HCT116 (cell line): ENCODE measurements around the gene TMEM219. TPM values are rescaled to one million over a fixed set of nuclear protein-coding genes. Genes with fewer than 3 reads are reported as not detected.

Experiments
- ATAC-seq: fragments of 200-7000 bp; cut with Tn5 transposase; 2 replicates; pipeline ENCODE4 v1.9.1; 2020; ENCODE audit warnings: mild to moderate bottlenecking, moderate library complexity
- BruUV-seq: library from RNA; stranded (reverse); fragments of 400-500 nt; replicated peaks from 2 replicates; lab custom pipeline; 2021; lab: Mats Ljungman, UMichigan
- CTCF ChIA-PET: fragments of 300-600 bp; sonication (Branson Sonifier 250); formaldehyde crosslinking; loops from one replicate; lab custom pipeline; 2021; ENCODE audit warnings: antibody characterized with exemption; lab: Charles Lee
- POLR2A ChIA-PET: fragments of 300-600, 350-600 bp; sonication (Branson Sonifier 250); formaldehyde crosslinking; loops from one replicate; lab custom pipeline; 2021; ENCODE audit warnings: antibody characterized with exemption; lab: Charles Lee
- RAD21 ChIA-PET, 2 experiments: fragments of 300-600 bp; sonication (Branson Sonifier 250); formaldehyde crosslinking; loops; one replicate each; lab custom pipeline; 2023; ENCODE audit warnings: low total read pairs in 2 of 2; ENCODE audit not compliant: uncharacterized antibody in 2 of 2, unreplicated experiment in 2 of 2, low non-redundant PET in 1 of 2; lab: Charles Lee
- DNase-seq: peaks from one replicate; pipeline ENCODE4 v3.0.0-alpha.2; 2010; ENCODE audit warnings: low read depth, low spot score
- H2AFZ ChIP-seq: fragments of 200-600 bp; shearing (Covaris generic), sonication (generic); 2 replicates; pipeline ENCODE4 v1.6.1; 2017; ENCODE audit warnings: low read depth, mixed run types, mixed read lengths, antibody characterized with exemption, low read length; ENCODE audit not compliant: poor library complexity, severe bottlenecking
- H3K27ac ChIP-seq: 2 replicates; pipeline ENCODE4 v1.5.1; 2012; ENCODE audit warnings: low read depth, low read length
- H3K27me3 ChIP-seq: fragments of 200-600 bp; sonication (generic); 2 replicates; pipeline ENCODE4 v1.6.1; 2016; ENCODE audit warnings: mixed run types, low read length, mixed read lengths; ENCODE audit not compliant: insufficient read depth
- H3K36me3 ChIP-seq, 2 experiments: fragments of 200-500 bp in 1 of 2; fragments of 200-600 bp in 1 of 2; sonication (Bioruptor generic) in 1 of 2; sonication (generic) in 1 of 2; 2 replicates each; pipeline versions ENCODE4 v1.5.1 to v1.6.1; 2014 to 2016; ENCODE audit warnings: low read length in 2 of 2, inconsistent platforms in 1 of 2, mixed read lengths in 1 of 2, mixed run types in 1 of 2; ENCODE audit not compliant: insufficient read depth in 2 of 2, control insufficient read depth in 1 of 2
- H3K4me1 ChIP-seq, 2 experiments: fragments of 200-600 bp in 1 of 2; sonication (generic) in 1 of 2; 2 replicates each; pipeline versions ENCODE4 v1.5.1 to v1.6.1; 2012 to 2017; ENCODE audit warnings: low read length in 2 of 2, inconsistent platforms in 1 of 2, mild to moderate bottlenecking in 1 of 2, mixed read lengths in 1 of 2, mixed run types in 1 of 2, moderate library complexity in 1 of 2; ENCODE audit not compliant: insufficient read depth in 2 of 2, control insufficient read depth in 1 of 2
- H3K4me2 ChIP-seq: fragments of 200-600 bp; sonication (generic); 2 replicates; pipeline ENCODE4 v1.6.1; 2017; ENCODE audit warnings: mixed run types, low read length, mixed read lengths
- H3K4me3 ChIP-seq, 2 experiments: fragments of 200-600 bp in 1 of 2; sonication (generic) in 1 of 2; replicated peaks in 1 of 2; 2 replicates each; pipeline ENCODE4 v1.5.1; 2011 to 2016; ENCODE audit warnings: low read length in 2 of 2, control low read depth in 1 of 2, low read depth in 1 of 2, mild to moderate bottlenecking in 1 of 2, mixed read lengths in 1 of 2, mixed run types in 1 of 2
- H3K79me2 ChIP-seq: fragments of 200-600 bp; sonication (generic); 2 replicates; pipeline ENCODE4 v1.6.1; 2017; ENCODE audit warnings: mild to moderate bottlenecking, mixed run types, low read length, moderate library complexity, mixed read lengths; ENCODE audit not compliant: insufficient read depth
- H3K9ac ChIP-seq: fragments of 200-600 bp; sonication (generic); 2 replicates; pipeline ENCODE4 v1.6.1; 2016; ENCODE audit warnings: low read length, mixed read lengths
- H3K9me2 ChIP-seq: fragments of 200-600 bp; sonication (generic), shearing (Covaris generic); 2 replicates; pipeline ENCODE4 v1.6.1; 2017; ENCODE audit warnings: mixed run types, mild to moderate bottlenecking, moderate library complexity; ENCODE audit not compliant: insufficient read depth
- H3K9me3 ChIP-seq, 2 experiments: fragments of 200-500 bp in 1 of 2; fragments of 200-600 bp in 1 of 2; sonication (Bioruptor generic) in 1 of 2; sonication (generic) in 1 of 2; 2 replicates each; pipeline ENCODE4 v1.6.1; 2014 to 2017; ENCODE audit warnings: low read length in 2 of 2, mixed read lengths in 2 of 2, inconsistent platforms in 1 of 2, low read depth in 1 of 2, mild to moderate bottlenecking in 1 of 2, mixed run types in 1 of 2, moderate library complexity in 1 of 2; ENCODE audit not compliant: control insufficient read depth in 1 of 2, insufficient read depth in 1 of 2
- H4K20me1 ChIP-seq: fragments of 200-600 bp; sonication (generic), shearing (Covaris generic); 2 replicates; pipeline ENCODE4 v1.6.1; 2017; ENCODE audit warnings: mixed run types, mild to moderate bottlenecking, moderate library complexity; ENCODE audit not compliant: insufficient read depth
- CBX3 ChIP-seq: IDR thresholded peaks from 2 replicates; pipeline ENCODE4 v1.6.1; 2012; ENCODE audit warnings: low read depth
- CEBPB ChIP-seq: IDR thresholded peaks from 2 replicates; pipeline ENCODE4 v1.6.1; 2012; ENCODE audit warnings: low read depth
- EZH2 ChIP-seq: fragments of 200-600 bp; sonication (generic); IDR thresholded peaks from 2 replicates; pipeline ENCODE4 v1.6.1; 2017; ENCODE audit warnings: antibody characterized with exemption, mixed run types
- FOSL1 ChIP-seq: IDR thresholded peaks from 2 replicates; pipeline ENCODE4 v1.6.1; 2012; ENCODE audit warnings: low read depth
- JUND ChIP-seq: IDR thresholded peaks from 2 replicates; pipeline ENCODE4 v1.6.1; 2012
- POLR2AphosphoS5 ChIP-seq: IDR thresholded peaks from 2 replicates; pipeline ENCODE4 v1.6.1; 2011; ENCODE audit warnings: mild to moderate bottlenecking, low read depth, low read length, moderate library complexity
- SIN3A ChIP-seq: IDR thresholded peaks from 2 replicates; pipeline ENCODE4 v1.6.1; 2012; ENCODE audit warnings: low read depth
- SP1 ChIP-seq: IDR thresholded peaks from 2 replicates; pipeline ENCODE4 v1.6.1; 2012; ENCODE audit warnings: low read depth
- SRF ChIP-seq: IDR thresholded peaks from 2 replicates; pipeline ENCODE4 v1.6.1; 2012; ENCODE audit warnings: low read depth
- TCF7L2 ChIP-seq: IDR thresholded peaks from 2 replicates; pipeline ENCODE4 v1.7.0; 2011; ENCODE audit warnings: borderline replicate concordance, inconsistent platforms; ENCODE audit not compliant: insufficient read depth, insufficient read length; ENCODE audit errors: extremely low read depth
- YY1 ChIP-seq: IDR thresholded peaks from 2 replicates; pipeline ENCODE4 v1.6.1; 2011; ENCODE audit warnings: low read length, low read depth, moderate library complexity, mild to moderate bottlenecking; ENCODE audit not compliant: insufficient replicate concordance; ENCODE audit errors: extremely low read depth
- ZFX ChIP-seq: fragments of 450-650 bp; IDR thresholded peaks from 2 replicates; pipeline ENCODE4 v1.6.1; 2017
- ZNF274 ChIP-seq: fragments of 200-500 bp; sonication (Bioruptor generic); IDR thresholded peaks from 2 replicates; pipeline ENCODE4 v1.6.1; 2014; ENCODE audit warnings: mild to moderate bottlenecking, low read depth, low read length, inconsistent platforms
- intact Hi-C: fragments of 100-400 bp; cut with micrococcal nuclease; formaldehyde crosslinking; loops from 2 replicates; pipeline ENCODE4 v1.10.0; 2022
- total RNA-seq: library from RNA; stranded (reverse); gene quantifications from one replicate; pipeline ENCODE4 v1.2.1, GENCODE V29; 2021; ENCODE audit not compliant: unreplicated experiment
- TF ChIP-seq, protein P1 (sequence below): IDR thresholded peaks from 2 replicates; pipeline ENCODE4 v1.6.1; 2011; ENCODE audit warnings: mild to moderate bottlenecking, low read length, moderate library complexity; ENCODE audit not compliant: insufficient replicate concordance; ENCODE audit errors: extremely low read depth
- TF ChIP-seq, protein P2 (sequence below): IDR thresholded peaks from 2 replicates; pipeline ENCODE4 v1.6.1; 2012; ENCODE audit warnings: low read depth
- TF ChIP-seq, protein P3 (sequence below): IDR thresholded peaks from 2 replicates; pipeline ENCODE4 v1.6.1; 2012
- TF ChIP-seq, protein P4 (sequence below), 3 experiments: fragments of 200-600 bp in 1 of 3; sonication (generic) in 1 of 3; IDR thresholded peaks in 2 of 3; conservative IDR thresholded peaks in 1 of 3; 2 replicates each; pipeline ENCODE4 v1.5.1; 2012 to 2017; ENCODE audit warnings: low read depth in 2 of 3, low read length in 2 of 3, antibody characterized with exemption in 1 of 3, borderline replicate concordance in 1 of 3, control low read depth in 1 of 3, mild to moderate bottlenecking in 1 of 3, mixed read lengths in 1 of 3, mixed run types in 1 of 3, moderate library complexity in 1 of 3; ENCODE audit not compliant: insufficient read depth in 1 of 3
- TF ChIP-seq, protein P5 (sequence below): IDR thresholded peaks from 2 replicates; pipeline ENCODE4 v1.6.1; 2012

TMEM219 gene
- total RNA-seq, 1 experiment from 2014 or later = 75.5 TPM

DNA sequence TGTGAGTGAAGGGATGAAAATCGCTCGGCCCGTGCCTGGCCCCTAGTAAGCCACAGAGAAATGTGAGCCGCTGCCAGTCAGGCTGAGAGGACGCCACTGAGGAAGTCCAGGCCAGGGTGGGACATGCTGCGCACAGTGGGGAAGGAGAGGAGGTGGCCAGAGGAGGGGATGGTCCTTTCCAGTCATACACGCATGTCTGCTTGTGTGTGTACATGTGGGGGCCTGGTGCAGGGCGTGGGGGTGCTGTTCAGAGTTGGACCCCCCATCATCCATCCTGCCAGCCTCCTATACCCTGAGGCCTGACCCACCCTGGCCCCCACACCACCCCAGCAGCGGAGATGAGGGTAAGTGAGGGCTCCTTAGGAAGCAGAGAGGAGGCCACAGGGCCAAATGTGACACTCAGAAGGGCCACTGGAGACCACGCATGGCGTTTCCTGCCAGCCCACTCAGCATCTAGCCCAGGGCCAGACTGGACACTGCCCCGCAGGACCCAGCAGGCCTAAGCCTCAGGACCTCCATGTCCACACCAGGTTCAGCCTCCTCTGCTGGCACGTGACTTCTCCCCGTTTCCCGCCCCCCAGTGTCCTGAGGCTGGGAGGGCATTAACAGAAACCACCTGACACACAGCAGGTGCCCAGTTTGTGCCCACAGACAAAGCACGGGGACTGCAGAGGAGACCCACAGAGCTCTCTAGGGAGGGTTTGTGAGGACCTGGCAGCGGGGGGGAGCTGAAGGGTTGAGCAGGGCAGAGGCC is 42.0 kb downstream of the TMEM219 start:
- no peak for TF ChIP-seq SIN3A
- TF ChIP-seq, protein P1, sequence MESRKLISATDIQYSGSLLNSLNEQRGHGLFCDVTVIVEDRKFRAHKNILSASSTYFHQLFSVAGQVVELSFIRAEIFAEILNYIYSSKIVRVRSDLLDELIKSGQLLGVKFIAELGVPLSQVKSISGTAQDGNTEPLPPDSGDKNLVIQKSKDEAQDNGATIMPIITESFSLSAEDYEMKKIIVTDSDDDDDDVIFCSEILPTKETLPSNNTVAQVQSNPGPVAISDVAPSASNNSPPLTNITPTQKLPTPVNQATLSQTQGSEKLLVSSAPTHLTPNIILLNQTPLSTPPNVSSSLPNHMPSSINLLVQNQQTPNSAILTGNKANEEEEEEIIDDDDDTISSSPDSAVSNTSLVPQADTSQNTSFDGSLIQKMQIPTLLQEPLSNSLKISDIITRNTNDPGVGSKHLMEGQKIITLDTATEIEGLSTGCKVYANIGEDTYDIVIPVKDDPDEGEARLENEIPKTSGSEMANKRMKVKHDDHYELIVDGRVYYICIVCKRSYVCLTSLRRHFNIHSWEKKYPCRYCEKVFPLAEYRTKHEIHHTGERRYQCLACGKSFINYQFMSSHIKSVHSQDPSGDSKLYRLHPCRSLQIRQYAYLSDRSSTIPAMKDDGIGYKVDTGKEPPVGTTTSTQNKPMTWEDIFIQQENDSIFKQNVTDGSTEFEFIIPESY = no peak
- TF ChIP-seq TCF7L2 = no peak
- TF ChIP-seq JUND = no peak
- TF ChIP-seq YY1 = no peak
- TF ChIP-seq ZNF274 = no peak
- TF ChIP-seq POLR2AphosphoS5 = no peak
- TF ChIP-seq CEBPB = no peak
- TF ChIP-seq, protein P2, sequence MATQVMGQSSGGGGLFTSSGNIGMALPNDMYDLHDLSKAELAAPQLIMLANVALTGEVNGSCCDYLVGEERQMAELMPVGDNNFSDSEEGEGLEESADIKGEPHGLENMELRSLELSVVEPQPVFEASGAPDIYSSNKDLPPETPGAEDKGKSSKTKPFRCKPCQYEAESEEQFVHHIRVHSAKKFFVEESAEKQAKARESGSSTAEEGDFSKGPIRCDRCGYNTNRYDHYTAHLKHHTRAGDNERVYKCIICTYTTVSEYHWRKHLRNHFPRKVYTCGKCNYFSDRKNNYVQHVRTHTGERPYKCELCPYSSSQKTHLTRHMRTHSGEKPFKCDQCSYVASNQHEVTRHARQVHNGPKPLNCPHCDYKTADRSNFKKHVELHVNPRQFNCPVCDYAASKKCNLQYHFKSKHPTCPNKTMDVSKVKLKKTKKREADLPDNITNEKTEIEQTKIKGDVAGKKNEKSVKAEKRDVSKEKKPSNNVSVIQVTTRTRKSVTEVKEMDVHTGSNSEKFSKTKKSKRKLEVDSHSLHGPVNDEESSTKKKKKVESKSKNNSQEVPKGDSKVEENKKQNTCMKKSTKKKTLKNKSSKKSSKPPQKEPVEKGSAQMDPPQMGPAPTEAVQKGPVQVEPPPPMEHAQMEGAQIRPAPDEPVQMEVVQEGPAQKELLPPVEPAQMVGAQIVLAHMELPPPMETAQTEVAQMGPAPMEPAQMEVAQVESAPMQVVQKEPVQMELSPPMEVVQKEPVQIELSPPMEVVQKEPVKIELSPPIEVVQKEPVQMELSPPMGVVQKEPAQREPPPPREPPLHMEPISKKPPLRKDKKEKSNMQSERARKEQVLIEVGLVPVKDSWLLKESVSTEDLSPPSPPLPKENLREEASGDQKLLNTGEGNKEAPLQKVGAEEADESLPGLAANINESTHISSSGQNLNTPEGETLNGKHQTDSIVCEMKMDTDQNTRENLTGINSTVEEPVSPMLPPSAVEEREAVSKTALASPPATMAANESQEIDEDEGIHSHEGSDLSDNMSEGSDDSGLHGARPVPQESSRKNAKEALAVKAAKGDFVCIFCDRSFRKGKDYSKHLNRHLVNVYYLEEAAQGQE = no peak
- no peak for TF ChIP-seq EZH2
- no peak for TF ChIP-seq FOSL1
- no peak for TF ChIP-seq SP1
- TF ChIP-seq, protein P3, sequence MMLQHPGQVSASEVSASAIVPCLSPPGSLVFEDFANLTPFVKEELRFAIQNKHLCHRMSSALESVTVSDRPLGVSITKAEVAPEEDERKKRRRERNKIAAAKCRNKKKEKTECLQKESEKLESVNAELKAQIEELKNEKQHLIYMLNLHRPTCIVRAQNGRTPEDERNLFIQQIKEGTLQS = no peak
- TF ChIP-seq SRF = no peak
- TF ChIP-seq, protein P4, sequence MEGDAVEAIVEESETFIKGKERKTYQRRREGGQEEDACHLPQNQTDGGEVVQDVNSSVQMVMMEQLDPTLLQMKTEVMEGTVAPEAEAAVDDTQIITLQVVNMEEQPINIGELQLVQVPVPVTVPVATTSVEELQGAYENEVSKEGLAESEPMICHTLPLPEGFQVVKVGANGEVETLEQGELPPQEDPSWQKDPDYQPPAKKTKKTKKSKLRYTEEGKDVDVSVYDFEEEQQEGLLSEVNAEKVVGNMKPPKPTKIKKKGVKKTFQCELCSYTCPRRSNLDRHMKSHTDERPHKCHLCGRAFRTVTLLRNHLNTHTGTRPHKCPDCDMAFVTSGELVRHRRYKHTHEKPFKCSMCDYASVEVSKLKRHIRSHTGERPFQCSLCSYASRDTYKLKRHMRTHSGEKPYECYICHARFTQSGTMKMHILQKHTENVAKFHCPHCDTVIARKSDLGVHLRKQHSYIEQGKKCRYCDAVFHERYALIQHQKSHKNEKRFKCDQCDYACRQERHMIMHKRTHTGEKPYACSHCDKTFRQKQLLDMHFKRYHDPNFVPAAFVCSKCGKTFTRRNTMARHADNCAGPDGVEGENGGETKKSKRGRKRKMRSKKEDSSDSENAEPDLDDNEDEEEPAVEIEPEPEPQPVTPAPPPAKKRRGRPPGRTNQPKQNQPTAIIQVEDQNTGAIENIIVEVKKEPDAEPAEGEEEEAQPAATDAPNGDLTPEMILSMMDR (IDR thresholded peaks at IDR 0.05 in 2 of 3, conservative IDR thresholded peaks at IDR 0.05 in 1 of 3; ENCODE audit: borderline replicate concordance in 1 of 3, insufficient read depth in 1 of 3, low read depth in 2 of 3, low read length in 2 of 3) = no peak
- TF ChIP-seq ZFX = no peak
- TF ChIP-seq, protein P5, sequence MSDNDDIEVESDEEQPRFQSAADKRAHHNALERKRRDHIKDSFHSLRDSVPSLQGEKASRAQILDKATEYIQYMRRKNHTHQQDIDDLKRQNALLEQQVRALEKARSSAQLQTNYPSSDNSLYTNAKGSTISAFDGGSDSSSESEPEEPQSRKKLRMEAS = no peak
- no peak for TF ChIP-seq CBX3
- no peak overlapping the region for H2AFZ ChIP-seq
- H3K27ac ChIP-seq = no peak overlapping the region
- ChIA-PET CTCF (no interaction called here), RAD21 (no interaction called here), POLR2A (no interaction called here)
- no peaks in the 10 kb centered on the region for H3K4me1 ChIP-seq
- DNase-seq (no peak), ATAC-seq (no peak)
- H3K4me3 ChIP-seq = no peak overlapping the region
- H4K20me1 ChIP-seq = no peaks in the 10 kb centered on the region
- H3K9me3 ChIP-seq = no peaks in the 10 kb centered on the region
- intact Hi-C loops = no loop called here
- no peaks in the 10 kb centered on the region for H3K79me2 ChIP-seq
- no TSS peak for BruUV-seq
- H3K9ac ChIP-seq = no peak overlapping the region
- no peaks in the 10 kb centered on the region for H3K27me3 ChIP-seq
- H3K9me2 ChIP-seq = no peaks in the 10 kb centered on the region
- H3K36me3 ChIP-seq = peaks cover 0 to 4% of the 10 kb centered on the region in 2 experiments; a peak in 2 of 4 replicates
- H3K4me2 ChIP-seq = no peak overlapping the region
